ENCODE data around the gene ARHGAP8. TPM values are rescaled to one million over a fixed set of nuclear protein-coding genes. Genes with fewer than 3 reads are reported as not detected.

The ARHGAP8 gene
- polyA plus RNA-seq, 3 donors = 0.03 TPM; not detected in 2

DNA sequence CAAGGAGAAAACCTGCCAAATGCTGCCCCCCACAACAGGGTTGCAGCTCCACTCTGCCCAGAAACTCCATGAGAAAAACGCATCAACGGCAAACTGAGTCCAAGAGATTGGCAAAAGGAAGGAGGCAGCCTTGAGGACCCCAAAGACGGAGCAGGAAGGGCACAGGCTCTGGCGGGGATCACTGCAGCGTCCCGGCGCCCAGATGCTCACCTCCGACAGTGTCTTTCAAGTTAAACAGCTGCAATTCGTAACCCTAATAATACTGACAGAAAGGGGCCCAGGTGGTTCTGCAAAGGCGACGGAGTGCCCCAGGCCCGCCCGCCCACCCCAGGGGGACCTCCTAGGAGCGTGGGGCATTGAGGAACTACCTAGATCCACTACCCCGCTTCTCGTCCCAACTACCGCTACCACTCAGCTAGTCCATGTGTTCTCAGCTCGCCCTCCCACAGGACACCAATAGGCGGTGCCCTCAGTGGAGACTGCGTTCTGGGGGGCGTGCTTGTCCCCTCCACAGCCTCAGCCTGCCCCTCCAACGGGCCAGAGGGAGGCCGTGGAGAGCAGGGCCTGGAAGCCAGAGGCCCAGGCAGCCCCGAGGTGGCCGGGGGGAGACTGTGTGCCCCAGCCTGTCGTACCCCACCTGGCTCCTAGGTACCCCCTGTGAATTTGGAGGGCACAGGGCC is 130.0 kb downstream of the ARHGAP8 start:
- Histone ChIP-seq H3K4me3 (replicated peaks in 1 of 3; ENCODE audit: low read depth in 2 of 3, low read length in 3 of 3) (no peak overlapping the region), H3K27me3 (ENCODE audit: control insufficient read depth in 2 of 2, insufficient read depth in 2 of 2, low read length in 2 of 2) (no peaks in the 10 kb centered on the region)
- WGBS (ENCODE audit: insufficient coverage) = 92% methylated on average over 23 of the region's 26 CpGs

DNA sequence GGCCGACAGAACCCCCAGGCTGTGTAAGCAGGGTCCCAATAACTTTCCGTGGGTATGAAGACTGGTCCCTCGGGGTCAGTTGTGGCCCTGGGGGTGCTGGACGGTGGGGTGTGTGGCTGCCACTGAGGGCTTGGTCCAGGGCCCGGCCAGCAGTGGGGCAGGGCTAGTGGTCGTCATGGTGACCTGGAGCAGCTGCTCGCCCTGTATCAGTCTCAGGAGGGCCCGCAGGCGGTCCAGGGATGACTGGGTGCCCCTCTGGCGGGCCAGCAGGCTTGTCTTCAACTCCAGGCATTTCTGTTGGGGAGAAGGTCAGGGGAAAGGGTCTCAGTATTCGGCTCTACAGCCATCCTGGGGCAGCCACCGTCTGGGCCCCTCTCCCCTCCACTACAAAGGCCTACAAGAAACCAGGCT is 130.6 kb downstream of the ARHGAP8 start:
- Histone ChIP-seq H3K4me3 (replicated peaks in 1 of 3; ENCODE audit: low read depth in 2 of 3, low read length in 3 of 3) (no peak overlapping the region), H3K9ac (ENCODE audit: insufficient read depth, low read length, poor library complexity, severe bottlenecking) (no peak overlapping the region), H3K79me2 (ENCODE audit: insufficient read depth, low read length) (no peaks in the 10 kb centered on the region), H3K4me2 (replicated peaks; ENCODE audit: extremely low read depth, low read length, poor library complexity, severe bottlenecking) (no peak overlapping the region), H4K20me1 (ENCODE audit: insufficient read depth, low read length) (no peaks in the 10 kb centered on the region), H3K4me1 (ENCODE audit: control insufficient read depth in 1 of 2, insufficient read depth in 2 of 2, low read length in 2 of 2) (no peaks in the 10 kb centered on the region), H3K27ac (ENCODE audit: low read depth in 1 of 2, low read length in 2 of 2) (no peak overlapping the region), H3K27me3 (ENCODE audit: control insufficient read depth in 2 of 2, insufficient read depth in 2 of 2, low read length in 2 of 2) (no peaks in the 10 kb centered on the region), H2AFZ (ENCODE audit: insufficient read depth, low read depth, low read length, poor library complexity, severe bottlenecking) (no peak overlapping the region), H3K9me3 (replicated peaks in 1 of 2; ENCODE audit: control insufficient read depth in 1 of 2, insufficient read depth in 1 of 2, low read length in 2 of 2) (peaks cover 0 to 3% of the 10 kb centered on the region in 2 donors), H3K36me3 (replicated peaks in 1 of 2; ENCODE audit: control insufficient read depth in 1 of 2, insufficient read depth in 2 of 2, low read length in 2 of 2) (no peaks in the 10 kb centered on the region)
- Mint-ChIP-seq H3K4me3 (no peak overlapping the region), H3K9me3 (peaks cover 0 to 5% (median 0%) of the 10 kb centered on the region in 7 donors), H3K27me3 (ENCODE audit: low read depth in 3 of 3) (no peaks in the 10 kb centered on the region), H3K27ac (no peak overlapping the region), H3K36me3 (no peaks in the 10 kb centered on the region), H3K4me1 (no peaks in the 10 kb centered on the region)
- 100% methylated on average over 6 of the region's 12 CpGs for WGBS (ENCODE audit: insufficient coverage)
- intact Hi-C loops (cut with micrococcal nuclease) = no loop called here
- TF ChIP-seq, protein P1, sequence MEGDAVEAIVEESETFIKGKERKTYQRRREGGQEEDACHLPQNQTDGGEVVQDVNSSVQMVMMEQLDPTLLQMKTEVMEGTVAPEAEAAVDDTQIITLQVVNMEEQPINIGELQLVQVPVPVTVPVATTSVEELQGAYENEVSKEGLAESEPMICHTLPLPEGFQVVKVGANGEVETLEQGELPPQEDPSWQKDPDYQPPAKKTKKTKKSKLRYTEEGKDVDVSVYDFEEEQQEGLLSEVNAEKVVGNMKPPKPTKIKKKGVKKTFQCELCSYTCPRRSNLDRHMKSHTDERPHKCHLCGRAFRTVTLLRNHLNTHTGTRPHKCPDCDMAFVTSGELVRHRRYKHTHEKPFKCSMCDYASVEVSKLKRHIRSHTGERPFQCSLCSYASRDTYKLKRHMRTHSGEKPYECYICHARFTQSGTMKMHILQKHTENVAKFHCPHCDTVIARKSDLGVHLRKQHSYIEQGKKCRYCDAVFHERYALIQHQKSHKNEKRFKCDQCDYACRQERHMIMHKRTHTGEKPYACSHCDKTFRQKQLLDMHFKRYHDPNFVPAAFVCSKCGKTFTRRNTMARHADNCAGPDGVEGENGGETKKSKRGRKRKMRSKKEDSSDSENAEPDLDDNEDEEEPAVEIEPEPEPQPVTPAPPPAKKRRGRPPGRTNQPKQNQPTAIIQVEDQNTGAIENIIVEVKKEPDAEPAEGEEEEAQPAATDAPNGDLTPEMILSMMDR (IDR thresholded peaks at IDR 0.05) = no peak
- no peak for DNase-seq

More for the DNA sequence above, 130.0 kb downstream of the ARHGAP8 start:
- H3K4me2 ChIP-seq (replicated peaks; ENCODE audit: extremely low read depth, low read length, poor library complexity, severe bottlenecking) = no peak overlapping the region
- no peak for DNase-seq
- TF ChIP-seq, protein P1 (IDR thresholded peaks at IDR 0.05) = no peak
- H3K4me1 Mint-ChIP-seq = no peaks in the 10 kb centered on the region
- H3K27me3 Mint-ChIP-seq (ENCODE audit: low read depth in 3 of 3) = peaks cover 0 to 2% (median 0%) of the 10 kb centered on the region in 3 donors
- H3K9me3 ChIP-seq (replicated peaks in 1 of 2; ENCODE audit: control insufficient read depth in 1 of 2, insufficient read depth in 1 of 2, low read length in 2 of 2) = peaks cover 0 to 8% of the 10 kb centered on the region in 2 donors
- no peaks in the 10 kb centered on the region for H3K4me1 ChIP-seq (ENCODE audit: control insufficient read depth in 1 of 2, insufficient read depth in 2 of 2, low read length in 2 of 2)
- H3K27ac Mint-ChIP-seq = no peak overlapping the region
- H3K4me3 Mint-ChIP-seq = no peak overlapping the region
- no peaks in the 10 kb centered on the region for H3K36me3 Mint-ChIP-seq
- H3K27ac ChIP-seq (ENCODE audit: low read depth in 1 of 2, low read length in 2 of 2) = no peak overlapping the region
- no peaks in the 10 kb centered on the region for H3K36me3 ChIP-seq (replicated peaks in 1 of 2; ENCODE audit: control insufficient read depth in 1 of 2, insufficient read depth in 2 of 2, low read length in 2 of 2)
- H2AFZ ChIP-seq (ENCODE audit: insufficient read depth, low read depth, low read length, poor library complexity, severe bottlenecking) = no peak overlapping the region
- no peak overlapping the region for H3K9ac ChIP-seq (ENCODE audit: insufficient read depth, low read length, poor library complexity, severe bottlenecking)
- no peaks in the 10 kb centered on the region for H3K79me2 ChIP-seq (ENCODE audit: insufficient read depth, low read length)
- intact Hi-C loops (cut with micrococcal nuclease) = no loop called here
- H3K9me3 Mint-ChIP-seq = peaks cover 0 to 10% (median 6%) of the 10 kb centered on the region in 7 donors
- H4K20me1 ChIP-seq (ENCODE audit: insufficient read depth, low read length) = no peaks in the 10 kb centered on the region

Data from CD14-positive monocyte (primary cell).